K562 (cell line): ENCODE measurements around the gene RGN. TPM values are rescaled to one million over a fixed set of nuclear protein-coding genes. Genes with fewer than 3 reads are reported as not detected.

Source experiments
- ATAC-seq: fragments of 200-7000 bp; cut with Tn5 transposase; 3 replicates; pipeline ENCODE4 v1.9.1; 2020; ENCODE audit warnings: moderate library complexity
- BruUV-seq: library from RNA; stranded (reverse); fragments of 400-500 nt; replicated peaks from 2 replicates; lab custom pipeline; 2021; lab: Mats Ljungman, UMichigan
- CTCF ChIA-PET: fragments of 300-600 bp; formaldehyde crosslinking; extraction: SDS; loops from one replicate; lab custom pipeline; 2021; ENCODE audit warnings: low intra/inter-chr PET ratio; lab: Yijun Ruan, JAX
- POLR2A ChIA-PET: fragments of 300-600, 350-650 bp; sonication (Branson Sonifier 250); formaldehyde crosslinking; extraction: SDS; loops from one replicate; lab custom pipeline; 2021; ENCODE audit warnings: antibody characterized with exemption, inconsistent platforms; lab: Yijun Ruan, JAX
- DNase-seq, 4 experiments: peaks; one replicate each; pipeline versions ENCODE4 v3.0.0 to v3.0.0-alpha.2; 2011 to 2018; ENCODE audit warnings: low spot score in 3 of 4, mixed read lengths in 3 of 4; ENCODE audit errors: extremely low read depth in 1 of 4
- FAIRE-seq: peaks from 2 replicates; lab custom pipeline; 2011; peaks lifted over from hg19 to GRCh38; lab: Jason Lieb, UNC
- H2AFZ ChIP-seq: 2 replicates; pipeline ENCODE4 v1.6.0; 2011; ENCODE audit warnings: low read depth, low read length, control low read depth, inconsistent platforms
- H3K27ac ChIP-seq: fragments of 200-600 bp; 3 replicates; pipeline ENCODE4 v1.8.0; 2011; ENCODE audit warnings: low read depth, mild to moderate bottlenecking, control low read depth, inconsistent platforms, low read length, moderate library complexity, mixed read lengths; ENCODE audit errors: extremely low read depth
- H3K27me3 ChIP-seq, 2 experiments: fragments of 300-600 bp in 1 of 2; 2 replicates in 1 of 2; 3 replicates in 1 of 2; pipeline versions ENCODE4 v1.6.0 to v1.8.0; 2011; ENCODE audit warnings: inconsistent platforms in 2 of 2, low read length in 2 of 2, mild to moderate bottlenecking in 1 of 2, mixed read lengths in 1 of 2, moderate library complexity in 1 of 2; ENCODE audit not compliant: control insufficient read depth in 2 of 2, insufficient read depth in 2 of 2
- H3K36me3 ChIP-seq: fragments of 300-600 bp; 3 replicates; pipeline ENCODE4 v1.8.0; 2011; ENCODE audit warnings: mild to moderate bottlenecking, low read length, inconsistent platforms; ENCODE audit not compliant: control insufficient read depth, insufficient read depth
- H3K4me1 ChIP-seq, 2 experiments: fragments of 200-600 bp in 1 of 2; replicated peaks in 1 of 2; 2 replicates in 1 of 2; 3 replicates in 1 of 2; pipeline versions ENCODE4 v1.5.1 to v1.8.0; 2011; ENCODE audit warnings: inconsistent platforms in 2 of 2, low read length in 2 of 2, mild to moderate bottlenecking in 1 of 2, mixed read lengths in 1 of 2, moderate library complexity in 1 of 2; ENCODE audit not compliant: control insufficient read depth in 2 of 2, insufficient read depth in 2 of 2
- H3K4me2 ChIP-seq: 2 replicates; pipeline ENCODE4 v1.6.1; 2011; ENCODE audit warnings: low read length, control low read depth, inconsistent platforms, mixed read lengths; ENCODE audit not compliant: insufficient read depth
- H3K4me3 ChIP-seq: fragments of 200-600 bp; sonication (generic), shearing (Covaris generic); 2 replicates; pipeline ENCODE4 v1.5.1; 2016; ENCODE audit warnings: control low read depth, inconsistent platforms
- H3K79me2 ChIP-seq: fragments of 200-600 bp; 3 replicates; pipeline ENCODE4 v1.8.0; 2011; ENCODE audit warnings: low read length, inconsistent platforms; ENCODE audit not compliant: control insufficient read depth, insufficient read depth
- H3K9ac ChIP-seq, 2 experiments: 2 replicates each; pipeline versions ENCODE4 v1.6.0 to v1.6.1; 2011; ENCODE audit warnings: low read depth in 2 of 2, low read length in 2 of 2, control low read depth in 1 of 2, inconsistent platforms in 1 of 2, mild to moderate bottlenecking in 1 of 2, mixed read lengths in 1 of 2; ENCODE audit not compliant: insufficient read depth in 1 of 2
- H3K9me1 ChIP-seq: one replicate; pipeline ENCODE4 v1.6.0; 2011; ENCODE audit warnings: inconsistent platforms, mild to moderate bottlenecking, low read length, moderate library complexity; ENCODE audit not compliant: control insufficient read depth, insufficient read depth
- H3K9me3 ChIP-seq: replicated peaks from 2 replicates; pipeline ENCODE4 v1.5.1; 2011; ENCODE audit warnings: low read depth, low read length, inconsistent platforms; ENCODE audit not compliant: control insufficient read depth, insufficient read depth
- H4K20me1 ChIP-seq: replicated peaks from 2 replicates; pipeline ENCODE4 v1.6.1; 2011; ENCODE audit warnings: low read length, inconsistent platforms, mixed read lengths; ENCODE audit not compliant: control insufficient read depth, insufficient read depth
- HSF4 ChIP-seq: fragments of 250-450 bp; sonication (Bioruptor Pico); IDR thresholded peaks from 2 replicates; pipeline ENCODE4 v2.1.2; 2022; ENCODE audit warnings: mild to moderate bottlenecking, moderate library complexity, borderline replicate concordance
- RAD21 ChIP-seq, 2 experiments: fragments of 250-450 bp in 1 of 2; fragments of 450-650 bp in 1 of 2; sonication (Bioruptor Pico) in 1 of 2; formaldehyde crosslinking in 1 of 2; IDR thresholded peaks in 1 of 2; conservative IDR thresholded peaks in 1 of 2; 2 replicates each; pipeline versions ENCODE4 v1.4.0 to v1.8.0; 2020 to 2022; ENCODE audit warnings: mild to moderate bottlenecking in 2 of 2, moderate library complexity in 1 of 2
- TAL1 ChIP-seq: fragments of 450-650 bp; IDR thresholded peaks from 2 replicates; pipeline ENCODE4 v1.6.1; 2016; ENCODE audit warnings: mild to moderate bottlenecking
- WGBS: fragments of 100-300 bp; shearing (Covaris generic); methylation state at CpG from one replicate; pipeline ENCODE4 v1.1.6; 2016; ENCODE audit warnings: low coverage, mixed read lengths; ENCODE audit not compliant: insufficient coverage; ENCODE audit errors: missing lambda C conversion rate; 5-methylcytosine and 5-hydroxymethylcytosine counted together
- in situ Hi-C: fragments of 300-500 bp; cut with MboI; formaldehyde crosslinking; loops from 4 replicates; pipeline ENCODE4 v1.15.0; 2018; ENCODE audit warnings: inconsistent platforms, mixed read lengths
- intact Hi-C: fragments of 100-400 bp; cut with micrococcal nuclease; formaldehyde crosslinking; loops from 2 replicates; pipeline ENCODE4 v1.14.2; 2022
- polyA plus RNA-seq, 8 experiments: library from polyadenylated mRNA; depleted of rRNA in 4 of 8; stranded (reverse) in 5 of 8; unstranded in 3 of 8; fragments of >200 nt; fragmentation: Nextera tagmentation in 2 of 8; fragmentation: Illumina TruSeq in 1 of 8; extraction: Ambion mirVana in 2 of 8; extraction: Trizol in 1 of 8; gene quantifications; 2 replicates each; pipeline versions ENCODE4 v1.2.1 to v1.2.3, GENCODE V29; 2011 to 2014; ENCODE audit warnings: inconsistent platforms in 1 of 8, missing spikeins in 1 of 8
- total RNA-seq, 7 experiments: library from RNA; depleted of rRNA in 6 of 7; stranded (reverse); fragments of >200 nt in 6 of 7; fragmentation: Illumina TruSeq in 2 of 7; extraction: Trizol in 2 of 7; gene quantifications; 2 replicates each; pipeline versions ENCODE4 v1.2.1 to v1.2.3, GENCODE V29; 2011 to 2021; ENCODE audit warnings: low replicate concordance in 1 of 7
- TF ChIP-seq, protein P1 (sequence below), 3 experiments: IDR thresholded peaks in 2 of 3; conservative IDR thresholded peaks in 1 of 3; 2 replicates each; pipeline ENCODE4 v1.5.1; 2011 to 2012; ENCODE audit warnings: low read length in 3 of 3, mild to moderate bottlenecking in 3 of 3, control low read depth in 2 of 3, improper control_type of control experiment in 1 of 3, inconsistent platforms in 1 of 3, low read depth in 1 of 3, mixed read lengths in 1 of 3, moderate library complexity in 1 of 3; ENCODE audit not compliant: insufficient read depth in 2 of 3
- TF ChIP-seq, protein P2 (sequence below), 2 experiments: fragments of 450-650 bp; formaldehyde crosslinking in 1 of 2; IDR thresholded peaks; 2 replicates each; pipeline versions ENCODE4 v1.4.0 to v1.6.1; 2014 to 2020; ENCODE audit warnings: mild to moderate bottlenecking in 2 of 2, borderline replicate concordance in 1 of 2, low read depth in 1 of 2

Gene RGN
- total and polyA plus RNA-seq, 9 of the 15 experiments (the other 6 are each of a cell fraction or from before 2014, with no cell fraction given), result not detected

DNA sequence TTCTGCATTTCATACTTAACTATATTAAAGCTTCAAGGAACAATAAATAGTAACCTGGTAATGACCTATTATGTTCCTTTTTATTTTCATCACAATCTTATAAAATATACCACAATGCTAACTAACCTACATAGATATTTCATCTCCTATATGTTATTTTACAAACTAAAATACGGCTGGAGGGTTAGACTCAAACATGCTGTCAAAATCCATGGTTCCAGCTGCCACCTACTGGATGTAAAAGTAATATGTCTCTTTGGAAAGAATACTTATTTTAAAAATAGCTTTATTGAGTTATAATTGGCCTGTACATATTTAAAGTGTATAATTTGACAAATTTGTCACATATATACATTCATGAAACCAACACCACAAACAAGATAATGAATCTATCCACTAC is 15.0 kb downstream of the RGN start:
- intact Hi-C loops, result loop anchor here (1.0 to 2.0 kb wide), 2 partner anchors 189 to 334 kb away; partner anchors contain the start of gene SLC9A7

More for the DNA sequence above, 15.0 kb downstream of the RGN start:
- Histone ChIP-seq H3K4me1 (no peaks in the 10 kb centered on the region), H3K36me3 (no peaks in the 10 kb centered on the region), H3K27ac (no peak overlapping the region), H3K9ac (no peak overlapping the region), H3K9me1 (no peaks in the 10 kb centered on the region), H4K20me1 (no peaks in the 10 kb centered on the region), H3K4me3 (no peak overlapping the region), H3K27me3 (no peaks in the 10 kb centered on the region), H3K79me2 (no peaks in the 10 kb centered on the region), H2AFZ (no peak overlapping the region), H3K9me3 (no peaks in the 10 kb centered on the region), H3K4me2 (no peak overlapping the region)
- DNase-seq, result peak in 3 of 4 experiments; percentile 12 to 38 (median 20)
- FAIRE-seq, result peak; percentile 61
- ChIA-PET POLR2A (interaction anchor here (0.6 kb wide), 2 partner anchors 24 to 195 kb away, joined by 3 read pairs; no protein-coding TSS in a partner anchor), CTCF (interaction anchor here (1.2 to 1.6 kb wide), 3 partner anchors 334 to 711 kb away, joined by 3 to 5 read pairs (median 5); partner anchors contain the start of gene SLC9A7)
- in situ Hi-C loops, result no loop called here
- no TSS peak for BruUV-seq
- peak; percentile 56; the same call in 2 of the 3 replicates for ATAC-seq
- 0% methylated on average over 1 of the region's 1 CpG for WGBS
- TF ChIP-seq, protein P1, sequence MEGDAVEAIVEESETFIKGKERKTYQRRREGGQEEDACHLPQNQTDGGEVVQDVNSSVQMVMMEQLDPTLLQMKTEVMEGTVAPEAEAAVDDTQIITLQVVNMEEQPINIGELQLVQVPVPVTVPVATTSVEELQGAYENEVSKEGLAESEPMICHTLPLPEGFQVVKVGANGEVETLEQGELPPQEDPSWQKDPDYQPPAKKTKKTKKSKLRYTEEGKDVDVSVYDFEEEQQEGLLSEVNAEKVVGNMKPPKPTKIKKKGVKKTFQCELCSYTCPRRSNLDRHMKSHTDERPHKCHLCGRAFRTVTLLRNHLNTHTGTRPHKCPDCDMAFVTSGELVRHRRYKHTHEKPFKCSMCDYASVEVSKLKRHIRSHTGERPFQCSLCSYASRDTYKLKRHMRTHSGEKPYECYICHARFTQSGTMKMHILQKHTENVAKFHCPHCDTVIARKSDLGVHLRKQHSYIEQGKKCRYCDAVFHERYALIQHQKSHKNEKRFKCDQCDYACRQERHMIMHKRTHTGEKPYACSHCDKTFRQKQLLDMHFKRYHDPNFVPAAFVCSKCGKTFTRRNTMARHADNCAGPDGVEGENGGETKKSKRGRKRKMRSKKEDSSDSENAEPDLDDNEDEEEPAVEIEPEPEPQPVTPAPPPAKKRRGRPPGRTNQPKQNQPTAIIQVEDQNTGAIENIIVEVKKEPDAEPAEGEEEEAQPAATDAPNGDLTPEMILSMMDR (IDR thresholded peaks at IDR 0.05 in 2 of 3, conservative IDR thresholded peaks at IDR 0.05 in 1 of 3; ENCODE audit: insufficient read depth in 2 of 3, low read depth in 1 of 3, low read length in 3 of 3), result peak; percentile 28 to 67 (median 43); a peak in 4 of 6 replicates
- TF ChIP-seq HSF4 (CRISPR knock-in tag) (no peak), RAD21 (CRISPR knock-in tag; conservative IDR thresholded peaks at IDR 0.05 in 1 of 2, IDR thresholded peaks at IDR 0.05 in 1 of 2) (peak; percentile 67 to 76), TAL1 (no peak)
- TF ChIP-seq, protein P2, sequence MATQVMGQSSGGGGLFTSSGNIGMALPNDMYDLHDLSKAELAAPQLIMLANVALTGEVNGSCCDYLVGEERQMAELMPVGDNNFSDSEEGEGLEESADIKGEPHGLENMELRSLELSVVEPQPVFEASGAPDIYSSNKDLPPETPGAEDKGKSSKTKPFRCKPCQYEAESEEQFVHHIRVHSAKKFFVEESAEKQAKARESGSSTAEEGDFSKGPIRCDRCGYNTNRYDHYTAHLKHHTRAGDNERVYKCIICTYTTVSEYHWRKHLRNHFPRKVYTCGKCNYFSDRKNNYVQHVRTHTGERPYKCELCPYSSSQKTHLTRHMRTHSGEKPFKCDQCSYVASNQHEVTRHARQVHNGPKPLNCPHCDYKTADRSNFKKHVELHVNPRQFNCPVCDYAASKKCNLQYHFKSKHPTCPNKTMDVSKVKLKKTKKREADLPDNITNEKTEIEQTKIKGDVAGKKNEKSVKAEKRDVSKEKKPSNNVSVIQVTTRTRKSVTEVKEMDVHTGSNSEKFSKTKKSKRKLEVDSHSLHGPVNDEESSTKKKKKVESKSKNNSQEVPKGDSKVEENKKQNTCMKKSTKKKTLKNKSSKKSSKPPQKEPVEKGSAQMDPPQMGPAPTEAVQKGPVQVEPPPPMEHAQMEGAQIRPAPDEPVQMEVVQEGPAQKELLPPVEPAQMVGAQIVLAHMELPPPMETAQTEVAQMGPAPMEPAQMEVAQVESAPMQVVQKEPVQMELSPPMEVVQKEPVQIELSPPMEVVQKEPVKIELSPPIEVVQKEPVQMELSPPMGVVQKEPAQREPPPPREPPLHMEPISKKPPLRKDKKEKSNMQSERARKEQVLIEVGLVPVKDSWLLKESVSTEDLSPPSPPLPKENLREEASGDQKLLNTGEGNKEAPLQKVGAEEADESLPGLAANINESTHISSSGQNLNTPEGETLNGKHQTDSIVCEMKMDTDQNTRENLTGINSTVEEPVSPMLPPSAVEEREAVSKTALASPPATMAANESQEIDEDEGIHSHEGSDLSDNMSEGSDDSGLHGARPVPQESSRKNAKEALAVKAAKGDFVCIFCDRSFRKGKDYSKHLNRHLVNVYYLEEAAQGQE (IDR thresholded peaks at IDR 0.05; ENCODE audit: borderline replicate concordance), result peak; percentile 52; the same call in 1 of the 2 replicates
- TF ChIP-seq, protein P2 (CRISPR knock-in tag; IDR thresholded peaks at IDR 0.05; ENCODE audit: low read depth), result no peak
